HepG2 (cell line): ENCODE results near the gene HIVEP2.

Experiments used
- CTCF ChIP-seq: sonication (generic); formaldehyde crosslinking; IDR thresholded peaks from 2 replicates; pipeline ENCODE4 v1.5.0; 2020; ENCODE audit warnings: mild to moderate bottlenecking, missing genetic modification reagents, moderate library complexity
- DDIT3 ChIP-seq: sonication (generic); formaldehyde crosslinking; IDR thresholded peaks from 2 replicates; pipeline ENCODE4 v1.4.0; 2020; ENCODE audit warnings: mild to moderate bottlenecking, missing genetic modification reagents
- EZH2 ChIP-seq: conservative IDR thresholded peaks from 2 replicates; pipeline ENCODE4 v1.6.1; 2012; ENCODE audit warnings: mild to moderate bottlenecking, low read depth, low read length, moderate library complexity
- HINFP ChIP-seq: sonication (generic); formaldehyde crosslinking; IDR thresholded peaks from 2 replicates; pipeline ENCODE4 v1.4.0; 2020; ENCODE audit warnings: low read depth, mild to moderate bottlenecking, missing genetic modification reagents
- KAT8 ChIP-seq: IDR thresholded peaks from 2 replicates; pipeline ENCODE4 v1.6.1; 2016; ENCODE audit warnings: missing genetic modification reagents, missing compliant biosample characterization
- NR2C2 ChIP-seq: sonication (generic); formaldehyde crosslinking; IDR thresholded peaks from 2 replicates; pipeline ENCODE4 v1.4.0; 2020; ENCODE audit warnings: missing genetic modification reagents, mild to moderate bottlenecking, moderate library complexity, borderline replicate concordance
- PRDM4 ChIP-seq: sonication (generic); formaldehyde crosslinking; IDR thresholded peaks from 2 replicates; pipeline ENCODE4 v1.9.0; 2021; ENCODE audit warnings: missing genetic modification reagents, borderline replicate concordance
- REST ChIP-seq, 2 experiments: IDR thresholded peaks; 2 replicates each; pipeline ENCODE4 v1.6.1; 2011 to 2012; ENCODE audit warnings: low read length in 2 of 2, borderline replicate concordance in 1 of 2, low read depth in 1 of 2, mild to moderate bottlenecking in 1 of 2, moderate library complexity in 1 of 2
- RNF219 ChIP-seq: sonication (generic); formaldehyde crosslinking; IDR thresholded peaks from 2 replicates; pipeline ENCODE4 v1.5.0; 2020; ENCODE audit warnings: mild to moderate bottlenecking, missing genetic modification reagents
- SCMH1 ChIP-seq: sonication (generic); formaldehyde crosslinking; IDR thresholded peaks from 2 replicates; pipeline ENCODE4 v1.9.0; 2021; ENCODE audit warnings: missing genetic modification reagents, mild to moderate bottlenecking, borderline replicate concordance
- TCF7L2 ChIP-seq: IDR thresholded peaks from 2 replicates; pipeline ENCODE4 v1.6.1; 2011; ENCODE audit warnings: mild to moderate bottlenecking, low read depth, low read length, moderate library complexity
- ZBTB43 ChIP-seq: sonication (generic); formaldehyde crosslinking; conservative IDR thresholded peaks from 2 replicates; pipeline ENCODE4 v1.4.0; 2020; ENCODE audit warnings: missing genetic modification reagents
- ZNF83 ChIP-seq: sonication (generic); formaldehyde crosslinking; IDR thresholded peaks from 2 replicates; pipeline ENCODE4 v1.4.0; 2020; ENCODE audit warnings: missing genetic modification reagents, mild to moderate bottlenecking, borderline replicate concordance

- TF ChIP-seq NR2C2 (CRISPR knock-in tag): no peak
- TF ChIP-seq PRDM4: no peak
- TF ChIP-seq HINFP (CRISPR knock-in tag): no peak
- TF ChIP-seq RNF219 (CRISPR knock-in tag): no peak
- TF ChIP-seq TCF7L2: no peak
- TF ChIP-seq ZNF83 (CRISPR knock-in tag): no peak
- no peak for TF ChIP-seq REST (IDR thresholded peaks at IDR 0.05; ENCODE audit: borderline replicate concordance in 1 of 2, low read depth in 1 of 2, low read length in 2 of 2)
- no peak for TF ChIP-seq EZH2
- no peak for TF ChIP-seq DDIT3 (CRISPR knock-in tag)
- TF ChIP-seq SCMH1 (CRISPR knock-in tag): no peak
- TF ChIP-seq ZBTB43 (CRISPR knock-in tag): no peak
- no peak for TF ChIP-seq CTCF (CRISPR knock-in tag)
- no peak for TF ChIP-seq KAT8 (CRISPR knock-in tag)
Measured at GRCh38 chr6:142844065-142844755, 100.8 kb downstream of the HIVEP2 start.
